ENCODE data around the gene NPM1.

Gene NPM1

GRCh38 chr5:171344936-171345608 is 42.6 kb upstream of the NPM1 start:
- CTCF ChIA-PET: interaction anchor here (0.6 to 6.5 kb wide), 6 partner anchors 11 to 194 kb away, joined by 3 to 101 read pairs (median 7); no protein-coding TSS in a partner anchor

GRCh38 chr5:171351536-171352073 is 36.0 kb upstream of the NPM1 start:
- Histone ChIP-seq H3K4me3 (ENCODE audit: low read depth, low read length) (no peak overlapping the region), H3K36me3 (ENCODE audit: control insufficient read depth in 2 of 2, insufficient read depth in 1 of 2, low read length in 2 of 2) (no peaks in the 10 kb centered on the region), H3K4me1 (ENCODE audit: control insufficient read depth, insufficient read depth, low read length) (no peaks in the 10 kb centered on the region), H3K27ac (ENCODE audit: extremely low read depth, low read depth, low read length) (no peak overlapping the region), H3K9me3 (ENCODE audit: control insufficient read depth, insufficient read depth, low read depth, low read length) (no peaks in the 10 kb centered on the region)
- POLR2A ChIA-PET: interaction anchor here (0.7 kb wide), 1 partner anchor 1028 kb away, joined by 3 read pairs; no protein-coding TSS in a partner anchor
- CTCF ChIA-PET: interaction anchor here (1.0 to 1.3 kb wide), 2 partner anchors 12 to 13 kb away, joined by 3 read pairs; no protein-coding TSS in a partner anchor
- TF ChIP-seq ZBTB11 (tag by site-specific recombination; conservative IDR thresholded peaks at IDR 0.05; ENCODE audit: low read depth): no peak
- no peak for TF ChIP-seq ZNF274 (IDR thresholded peaks at IDR 0.05; ENCODE audit: low read length)
- TF ChIP-seq ZNF274 (tag by site-specific recombination; IDR thresholded peaks at IDR 0.05; ENCODE audit: borderline replicate concordance): no peak
- no peak for TF ChIP-seq ZBTB44 (tag by site-specific recombination; IDR thresholded peaks at IDR 0.05)
- no peak for TF ChIP-seq ZSCAN23 (tag by site-specific recombination; IDR thresholded peaks at IDR 0.05)
- TF ChIP-seq ZNF18 (tag by site-specific recombination; IDR thresholded peaks at IDR 0.05): no peak
- no peak for TF ChIP-seq ZIC2 (tag by site-specific recombination; IDR thresholded peaks at IDR 0.05)
- no peak for TF ChIP-seq ZNF558 (tag by site-specific recombination; IDR thresholded peaks at IDR 0.05)
- no peak for TF ChIP-seq ZNF664 (tag by site-specific recombination; IDR thresholded peaks at IDR 0.05)
- TF ChIP-seq ZNF239 (tag by site-specific recombination; IDR thresholded peaks at IDR 0.05): no peak
- no peak for TF ChIP-seq ZNF660 (tag by site-specific recombination; IDR thresholded peaks at IDR 0.05)

More at GRCh38 chr5:171344936-171345608, 42.6 kb upstream of the NPM1 start:
- Histone ChIP-seq H3K9me3 (ENCODE audit: control insufficient read depth, insufficient read depth, low read depth, low read length) (no peaks in the 10 kb centered on the region), H3K36me3 (ENCODE audit: control insufficient read depth in 2 of 2, insufficient read depth in 1 of 2, low read length in 2 of 2) (no peaks in the 10 kb centered on the region), H3K27ac (ENCODE audit: extremely low read depth, low read depth, low read length) (no peak overlapping the region), H3K4me1 (ENCODE audit: control insufficient read depth, insufficient read depth, low read length) (no peaks in the 10 kb centered on the region), H3K4me3 (ENCODE audit: low read depth, low read length) (no peak overlapping the region)
- POLR2A ChIA-PET: no interaction called here
- TF ChIP-seq ZBTB10 (tag by site-specific recombination; IDR thresholded peaks at IDR 0.05) (no peak), ZNF791 (tag by site-specific recombination; IDR thresholded peaks at IDR 0.05) (no peak), ZNF157 (tag by site-specific recombination; IDR thresholded peaks at IDR 0.05) (no peak), MEIS1 (CRISPR knock-in tag; IDR thresholded peaks at IDR 0.05; ENCODE audit: borderline replicate concordance) (no peak), ZBTB26 (tag by site-specific recombination; optimal IDR thresholded peaks at IDR 0.05) (no peak), ZNF521 (tag by site-specific recombination; IDR thresholded peaks at IDR 0.05) (no peak), ZNF266 (tag by site-specific recombination; IDR thresholded peaks at IDR 0.05; ENCODE audit: low read depth) (no peak), BCL11B (tag by site-specific recombination; IDR thresholded peaks at IDR 0.05; ENCODE audit: low read depth) (no peak), ZNF350 (tag by site-specific recombination; IDR thresholded peaks at IDR 0.05) (no peak), ZNF138 (tag by site-specific recombination; IDR thresholded peaks at IDR 0.05; ENCODE audit: borderline replicate concordance) (no peak), ZFP69B (tag by site-specific recombination; IDR thresholded peaks at IDR 0.05) (no peak)
